A673 (cell line): Measurements from ENCODE around the gene POLR1H. TPM values are rescaled to one million over a fixed set of nuclear protein-coding genes. Genes with fewer than 3 reads are reported as not detected.
"Not testable (repeated sequence)": the region's sequence is repeated elsewhere in the genome, so short reads cannot be mapped to it uniquely, and the experiment has no call there.

Experiments
- BruUV-seq: library from RNA; stranded (reverse); fragments of 400-500 nt; replicated peaks from 2 replicates; lab custom pipeline; 2021; lab: Mats Ljungman, UMichigan
- CTCF ChIA-PET: fragments of 300-600 bp; sonication (Branson Sonifier 250); formaldehyde crosslinking; loops from one replicate; lab custom pipeline; 2022; ENCODE audit warnings: antibody characterized with exemption; lab: Charles Lee
- POLR2A ChIA-PET: fragments of 300-600 bp; sonication (Branson Sonifier 250); formaldehyde crosslinking; loops from one replicate; lab custom pipeline; 2022; ENCODE audit warnings: antibody characterized with exemption; ENCODE audit not compliant: low non-redundant PET; lab: Charles Lee
- DNase-seq: peaks from one replicate; pipeline ENCODE4 v3.0.0-alpha.2; 2015; ENCODE audit warnings: low spot score
- H3K27ac ChIP-seq: fragments of 200-600 bp; sonication (generic); 2 replicates; pipeline ENCODE4 v1.5.1; 2016; ENCODE audit warnings: mixed run types, low read depth, mild to moderate bottlenecking, mixed read lengths, antibody characterized with exemption, low read length; ENCODE audit not compliant: poor library complexity, severe bottlenecking
- H3K27me3 ChIP-seq: fragments of 200-600 bp; sonication (generic); replicated peaks from 2 replicates; pipeline ENCODE4 v1.6.1; 2017; ENCODE audit warnings: mixed run types, low read depth, mild to moderate bottlenecking, mixed read lengths, antibody characterized with exemption, low read length; ENCODE audit not compliant: insufficient read depth, poor library complexity
- H3K36me3 ChIP-seq: fragments of 200-600 bp; sonication (generic); 2 replicates; pipeline ENCODE4 v1.6.1; 2016; ENCODE audit warnings: mixed run types, mild to moderate bottlenecking, mixed read lengths, antibody characterized with exemption, low read length; ENCODE audit not compliant: insufficient read depth, poor library complexity, severe bottlenecking
- H3K4me1 ChIP-seq: fragments of 200-600 bp; sonication (generic); 2 replicates; pipeline ENCODE4 v1.6.1; 2017; ENCODE audit warnings: mixed run types, mild to moderate bottlenecking, mixed read lengths, antibody characterized with exemption, low read length; ENCODE audit not compliant: insufficient read depth, poor library complexity, severe bottlenecking
- H3K4me3 ChIP-seq: fragments of 200-600 bp; sonication (generic); 2 replicates; pipeline ENCODE4 v1.5.1; 2016; ENCODE audit warnings: low read depth, mixed run types, mild to moderate bottlenecking, mixed read lengths, low read length; ENCODE audit not compliant: poor library complexity, severe bottlenecking
- H3K9me3 ChIP-seq: fragments of 200-600 bp; sonication (generic); 2 replicates; pipeline ENCODE4 v1.6.1; 2016; ENCODE audit warnings: mixed run types, low read depth, mild to moderate bottlenecking, mixed read lengths, antibody characterized with exemption, low read length; ENCODE audit not compliant: poor library complexity, severe bottlenecking
- EZH2 ChIP-seq: fragments of 200-600 bp; sonication (generic); IDR thresholded peaks from 2 replicates; pipeline ENCODE4 v1.6.1; 2017; ENCODE audit warnings: borderline replicate concordance, low read depth, mild to moderate bottlenecking, mixed read lengths, antibody characterized with exemption, low read length; ENCODE audit not compliant: poor library complexity, severe bottlenecking
- intact Hi-C: fragments of 100-400 bp; cut with micrococcal nuclease; formaldehyde crosslinking; loops from one replicate; pipeline ENCODE4 v1.10.0; 2022; ENCODE audit not compliant: unreplicated experiment
- total RNA-seq: library from RNA; stranded (reverse); gene quantifications from 2 replicates; pipeline ENCODE4 v1.2.3, GENCODE V29; 2021
- TF ChIP-seq, protein P1 (sequence below): fragments of 300-800, 200-600 bp; sonication (generic); conservative IDR thresholded peaks from 2 replicates; pipeline ENCODE4 v1.5.1; 2017; ENCODE audit warnings: low read depth, mild to moderate bottlenecking, antibody characterized with exemption, low read length, moderate library complexity, mixed read lengths

The POLR1H gene
- total RNA-seq, 1 experiment from 2014 or later: 30.9 TPM

DNA sequence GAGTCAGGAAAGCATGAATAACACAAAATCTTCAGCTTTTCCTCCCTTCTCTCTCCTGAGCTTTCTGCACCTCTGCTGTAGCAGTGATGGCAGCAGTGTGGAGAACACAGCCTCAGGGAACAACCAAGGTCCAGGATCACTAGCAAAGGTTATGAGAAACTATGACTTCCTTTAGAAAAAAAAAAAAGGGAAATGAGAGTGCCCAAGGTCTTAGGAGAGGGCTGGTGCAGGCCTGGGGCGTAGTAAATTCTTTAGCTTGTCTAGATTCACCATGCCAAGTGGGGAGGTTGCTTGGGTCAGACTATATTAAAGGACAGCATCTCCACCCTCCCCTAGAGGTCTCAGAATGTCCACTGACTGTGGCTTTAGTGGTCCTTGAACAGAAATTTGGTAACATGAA is 40.4 kb upstream of the POLR1H start:
- intact Hi-C loops: no loop called here
- POLR2A ChIA-PET: no interaction called here
- CTCF ChIA-PET: no interaction called here

DNA sequence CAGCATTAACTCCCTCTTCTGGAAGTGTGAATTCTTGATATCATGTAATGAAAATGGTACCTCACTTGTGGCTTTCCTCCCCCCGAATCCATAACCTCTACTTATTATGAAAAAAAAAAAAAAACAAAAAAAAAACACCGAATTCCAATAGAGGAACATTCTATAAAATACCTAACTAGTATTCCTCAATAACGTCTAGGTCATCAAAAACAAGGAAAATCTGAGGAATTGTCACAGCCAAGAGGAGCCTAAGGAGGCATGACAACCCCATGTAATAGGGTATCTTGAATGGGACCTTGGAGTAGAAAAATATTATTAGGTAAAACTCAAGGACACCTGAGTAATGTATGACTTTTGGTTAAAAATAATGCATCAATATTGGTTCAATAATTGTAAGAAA is 38.9 kb upstream of the POLR1H start:
- BruUV-seq: no TSS peak
- TF ChIP-seq EZH2: no peak
- TF ChIP-seq, protein P1, sequence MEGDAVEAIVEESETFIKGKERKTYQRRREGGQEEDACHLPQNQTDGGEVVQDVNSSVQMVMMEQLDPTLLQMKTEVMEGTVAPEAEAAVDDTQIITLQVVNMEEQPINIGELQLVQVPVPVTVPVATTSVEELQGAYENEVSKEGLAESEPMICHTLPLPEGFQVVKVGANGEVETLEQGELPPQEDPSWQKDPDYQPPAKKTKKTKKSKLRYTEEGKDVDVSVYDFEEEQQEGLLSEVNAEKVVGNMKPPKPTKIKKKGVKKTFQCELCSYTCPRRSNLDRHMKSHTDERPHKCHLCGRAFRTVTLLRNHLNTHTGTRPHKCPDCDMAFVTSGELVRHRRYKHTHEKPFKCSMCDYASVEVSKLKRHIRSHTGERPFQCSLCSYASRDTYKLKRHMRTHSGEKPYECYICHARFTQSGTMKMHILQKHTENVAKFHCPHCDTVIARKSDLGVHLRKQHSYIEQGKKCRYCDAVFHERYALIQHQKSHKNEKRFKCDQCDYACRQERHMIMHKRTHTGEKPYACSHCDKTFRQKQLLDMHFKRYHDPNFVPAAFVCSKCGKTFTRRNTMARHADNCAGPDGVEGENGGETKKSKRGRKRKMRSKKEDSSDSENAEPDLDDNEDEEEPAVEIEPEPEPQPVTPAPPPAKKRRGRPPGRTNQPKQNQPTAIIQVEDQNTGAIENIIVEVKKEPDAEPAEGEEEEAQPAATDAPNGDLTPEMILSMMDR: no peak
- Histone ChIP-seq H3K9me3 (no peaks in the 10 kb centered on the region), H3K27me3 (no peaks in the 10 kb centered on the region), H3K27ac (no peak overlapping the region), H3K4me1 (no peaks in the 10 kb centered on the region), H3K4me3 (no peak overlapping the region), H3K36me3 (no peaks in the 10 kb centered on the region)
- ChIA-PET POLR2A (no interaction called here), CTCF (no interaction called here)
- intact Hi-C loops: no loop called here
- DNase-seq: no peak

More for the DNA sequence above, 40.4 kb upstream of the POLR1H start:
- Histone ChIP-seq H3K27ac (no peak overlapping the region), H3K9me3 (no peaks in the 10 kb centered on the region), H3K4me1 (no peaks in the 10 kb centered on the region), H3K27me3 (no peaks in the 10 kb centered on the region), H3K4me3 (no peak overlapping the region), H3K36me3 (no peaks in the 10 kb centered on the region)
- BruUV-seq: no TSS peak
- TF ChIP-seq, protein P1: no peak
- no peak for TF ChIP-seq EZH2
- DNase-seq: no peak

DNA sequence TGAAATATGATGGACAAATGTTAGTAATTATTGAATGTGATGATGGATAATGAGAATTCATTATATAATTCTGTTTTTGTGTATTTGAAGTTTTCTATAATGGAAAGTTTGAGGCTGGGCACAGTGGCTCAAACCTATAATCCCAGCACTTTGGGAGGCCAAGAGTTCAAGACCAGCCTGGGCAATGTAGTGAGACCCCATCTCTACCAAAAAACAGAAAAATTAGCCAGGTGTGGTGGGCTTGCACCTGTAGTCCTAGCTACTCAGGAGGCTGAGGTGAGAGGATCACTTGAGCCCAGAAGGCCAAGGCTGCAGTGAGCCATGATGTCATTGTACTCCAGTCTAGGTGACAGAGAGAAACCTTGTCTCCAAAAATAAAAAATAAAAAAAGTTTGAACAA is 38.4 kb upstream of the POLR1H start:
- H3K4me3 ChIP-seq, intact Hi-C loops: not testable (repeated sequence)

DNA sequence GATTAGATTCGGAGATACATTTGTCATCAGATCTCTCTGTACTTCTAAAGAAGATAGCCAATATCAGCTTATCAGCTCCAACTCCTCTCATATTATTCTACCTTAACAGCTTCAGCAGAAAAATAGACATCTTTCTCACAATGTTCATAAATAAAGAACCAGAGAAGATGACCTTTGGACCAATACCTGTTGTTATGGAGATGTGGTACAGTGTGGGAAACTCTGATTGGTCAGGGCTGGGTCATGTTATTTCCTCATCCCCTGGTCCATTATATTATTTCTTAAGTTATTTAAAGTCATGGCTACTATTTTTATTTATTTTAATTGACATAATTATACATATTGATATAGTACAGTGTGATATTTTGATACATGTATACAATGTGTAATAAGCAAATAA is 35.9 kb upstream of the POLR1H start:
- ChIA-PET POLR2A (no interaction called here), CTCF (no interaction called here)
- no peak for TF ChIP-seq EZH2
- TF ChIP-seq, protein P1: no peak
- Histone ChIP-seq H3K4me3 (no peak overlapping the region), H3K27ac (no peak overlapping the region), H3K36me3 (no peaks in the 10 kb centered on the region), H3K9me3 (no peaks in the 10 kb centered on the region), H3K4me1 (no peaks in the 10 kb centered on the region), H3K27me3 (no peaks in the 10 kb centered on the region)
- no peak for DNase-seq
- intact Hi-C loops: no loop called here
- no TSS peak for BruUV-seq

More for the DNA sequence above, 38.4 kb upstream of the POLR1H start:
- H3K4me1 ChIP-seq, POLR2A ChIA-PET, H3K9me3 ChIP-seq, DNase-seq, H3K27ac ChIP-seq, H3K27me3 ChIP-seq, CTCF ChIA-PET, H3K36me3 ChIP-seq, BruUV-seq: not testable (repeated sequence)
